Activated T-helper 1 cell treated with Interleukin-2 at 50 U/mL for 16 hours (primary cell): ENCODE data around the gene FAM83C.

Experiments
- DNase-seq: peaks from one replicate; pipeline ENCODE4 v3.0.0-alpha.2; 2020; ENCODE audit warnings: low read depth

The FAM83C gene

GRCh38 chr20:35298264-35298663 lies 6.0 kb upstream of the FAM83C start:
- DNase-seq = no peak

GRCh38 chr20:35297740-35298139 lies 5.5 kb upstream of the FAM83C start:
- no peak for DNase-seq

GRCh38 chr20:35297155-35297554 lies 4.9 kb upstream of the FAM83C start:
- no peak for DNase-seq

GRCh38 chr20:35296101-35296554 lies 3.9 kb upstream of the FAM83C start:
- no peak for DNase-seq

GRCh38 chr20:35295674-35296073 lies 3.4 kb upstream of the FAM83C start:
- no peak for DNase-seq

DNA sequence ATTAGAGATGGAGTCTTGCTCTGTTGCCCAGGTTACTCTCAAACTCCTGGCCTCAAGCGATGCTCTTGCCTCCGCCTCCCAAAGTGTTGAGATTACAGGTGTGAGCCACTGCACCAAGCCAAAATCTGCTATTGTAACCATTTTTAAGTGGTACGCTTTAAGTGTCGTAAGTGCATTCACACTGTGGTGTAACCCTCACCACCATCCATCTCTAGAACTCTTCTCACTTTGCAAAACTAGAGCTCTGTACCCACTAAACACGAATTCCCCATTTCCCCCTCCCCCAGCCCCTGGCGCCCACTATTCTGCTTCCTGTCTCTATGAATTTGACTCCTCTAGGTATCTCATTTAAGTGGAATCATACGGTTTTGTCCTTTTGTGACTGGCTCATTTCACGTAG lies 2.8 kb upstream of the FAM83C start:
- no peak for DNase-seq

GRCh38 chr20:35294293-35294685 lies 2.1 kb upstream of the FAM83C start:
- no peak for DNase-seq

DNA sequence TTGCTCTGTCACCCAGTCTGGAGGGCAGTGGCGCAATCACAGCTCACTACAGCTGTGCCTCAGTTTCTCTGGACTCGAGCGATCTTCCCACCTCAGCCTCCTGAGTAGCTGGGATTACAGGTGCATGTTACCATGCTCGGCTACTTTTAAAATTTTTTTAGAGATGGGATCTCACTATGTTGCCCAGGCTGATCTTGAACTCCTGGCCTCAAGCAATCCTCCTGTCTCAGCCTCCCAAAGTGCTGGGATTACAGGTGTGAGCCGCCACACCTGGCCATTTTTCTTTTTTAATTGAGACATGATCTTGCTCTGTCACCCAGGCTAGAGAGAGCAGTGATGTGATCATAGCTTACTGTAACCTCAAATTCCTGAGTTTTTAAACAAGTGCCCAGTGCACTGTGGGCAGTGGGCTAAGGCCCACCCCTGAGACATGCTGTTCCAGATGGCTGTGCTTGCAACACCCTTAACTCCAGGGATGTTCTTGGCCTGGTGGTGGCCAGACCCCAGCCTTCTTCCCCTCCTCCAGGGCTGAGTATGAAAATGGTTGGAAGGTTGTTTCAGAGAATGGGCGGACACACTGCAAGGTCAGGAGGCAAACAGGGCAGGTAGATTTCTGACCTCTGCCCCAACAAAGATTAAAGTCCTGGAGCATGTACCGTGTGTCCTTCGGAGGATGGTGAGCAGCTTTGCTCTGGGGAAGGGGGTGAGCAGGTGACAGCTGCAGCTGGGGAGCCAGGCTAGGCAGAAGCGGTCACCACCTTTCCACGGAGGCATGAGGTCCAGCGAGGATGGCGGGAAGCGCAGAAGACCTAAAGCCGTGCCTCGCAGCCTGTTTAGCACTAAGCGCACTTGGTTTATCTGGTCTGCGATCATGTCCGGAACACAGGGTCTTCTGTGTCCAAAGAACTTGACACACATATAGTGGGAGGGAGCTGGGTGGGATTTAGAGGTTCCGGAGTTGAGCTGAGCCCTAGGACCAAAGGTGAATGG lies 1.4 kb upstream of the FAM83C start:
- DNase-seq = no peak

DNA sequence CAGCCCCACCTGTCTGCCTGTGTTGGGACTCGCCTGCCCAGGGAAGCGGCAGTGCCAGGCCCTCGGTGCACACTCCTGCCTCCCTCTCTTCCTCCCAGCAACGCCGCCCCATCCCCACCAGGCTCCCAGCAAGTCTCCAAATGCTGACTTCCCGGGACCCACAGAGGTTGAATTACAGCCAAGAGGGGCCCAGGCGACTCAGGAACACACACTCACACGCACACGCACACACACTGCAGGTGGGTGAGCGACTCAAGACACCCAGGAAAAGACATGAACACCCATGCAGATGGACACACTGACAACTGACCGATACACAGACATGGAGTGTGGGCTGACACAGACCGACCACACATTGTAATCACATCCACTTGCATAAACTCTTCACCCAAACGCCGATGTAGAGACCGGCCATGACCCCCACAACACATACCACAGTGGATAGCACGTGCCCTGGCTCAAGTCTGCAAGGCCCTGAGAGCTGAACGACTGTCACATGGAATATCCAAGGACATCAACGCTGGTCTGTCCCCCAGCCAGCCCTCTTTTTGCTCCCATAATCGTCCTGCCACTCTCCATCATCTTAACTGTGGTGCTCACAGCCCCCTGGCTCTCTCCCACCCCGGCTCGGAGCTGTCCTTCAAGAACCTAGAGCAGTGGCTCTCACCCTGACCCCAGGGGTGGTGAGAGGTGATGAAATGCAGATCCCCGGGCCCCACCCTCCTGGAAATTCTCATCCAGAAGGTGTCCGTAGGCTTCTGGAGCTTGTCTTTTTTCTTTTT lies 470 bp upstream of the FAM83C start:
- no peak for DNase-seq

DNA sequence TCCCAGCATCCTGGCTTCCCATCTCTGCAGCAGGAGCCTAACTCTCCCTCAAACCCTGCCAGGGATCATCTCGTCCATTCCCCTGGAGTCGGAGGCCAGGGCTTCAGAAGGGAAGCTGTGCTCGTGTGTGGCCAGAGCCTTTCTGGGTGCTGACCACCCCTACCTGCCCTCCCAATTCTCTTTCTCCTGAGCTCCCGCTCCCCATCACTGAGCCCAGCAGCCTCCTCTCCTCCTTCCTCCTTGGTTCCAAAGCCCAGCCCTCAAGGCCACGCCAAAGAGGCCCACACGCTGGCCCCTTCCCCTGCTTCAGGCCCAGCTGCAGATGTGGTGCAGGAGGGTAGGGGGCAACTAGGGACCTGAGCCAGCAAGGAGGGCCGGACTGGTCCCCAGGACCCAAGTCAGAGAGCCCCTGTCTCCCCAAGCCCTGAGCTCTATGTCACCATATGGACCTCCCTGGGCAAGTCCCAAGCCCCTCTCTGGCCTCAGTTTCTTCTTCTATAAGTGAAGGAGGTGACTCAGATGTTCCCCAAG lies 1.3 kb downstream of the FAM83C start:
- no peak for DNase-seq

DNA sequence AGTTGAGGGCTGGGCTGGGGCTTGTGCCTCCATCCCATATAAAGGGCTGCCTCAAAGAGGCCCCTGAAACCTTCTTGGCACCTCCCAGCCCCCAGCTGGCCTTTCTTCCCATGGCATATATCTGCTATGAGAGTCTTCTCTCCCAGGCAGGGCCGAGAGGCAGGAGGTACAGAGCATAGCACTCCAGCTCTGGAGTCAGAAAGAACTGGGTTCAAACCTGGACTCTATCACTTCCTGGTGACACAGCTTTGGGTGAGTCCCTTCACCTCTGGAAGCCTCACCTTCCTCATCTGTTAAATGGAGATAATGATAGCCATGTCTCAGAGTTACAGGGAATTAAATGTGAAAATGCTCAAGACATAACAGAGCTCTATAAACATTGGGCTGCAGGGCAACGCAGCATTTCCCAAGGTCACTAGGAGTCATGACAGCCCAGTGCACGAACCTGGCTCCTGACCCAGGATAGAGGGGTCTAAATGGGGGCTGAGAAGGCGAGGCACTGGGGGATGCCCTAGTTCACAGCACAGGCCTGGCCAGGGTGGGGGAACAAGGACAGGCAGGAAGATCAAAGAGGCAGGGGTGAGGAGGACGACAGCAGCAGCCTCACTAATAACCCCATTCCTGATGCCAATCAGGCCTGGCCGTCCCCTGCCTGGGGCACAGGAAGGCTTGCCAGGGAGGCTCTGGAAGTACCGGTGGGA lies 1.9 kb downstream of the FAM83C start:
- DNase-seq = no peak

- no peak for DNase-seq
Observed at GRCh38 chr20:35288325-35289060, 3.7 kb downstream of the FAM83C start.

- DNase-seq = no peak
Observed at GRCh38 chr20:35287509-35288324, 4.5 kb downstream of the FAM83C start.

- DNase-seq = no peak
Observed at GRCh38 chr20:35286899-35287508, 5.2 kb downstream of the FAM83C start.

GRCh38 chr20:35286077-35286898 lies 5.9 kb downstream of the FAM83C start:
- no peak for DNase-seq

GRCh38 chr20:35285806-35286076 lies 6.5 kb downstream of the FAM83C start:
- no peak for DNase-seq

DNA sequence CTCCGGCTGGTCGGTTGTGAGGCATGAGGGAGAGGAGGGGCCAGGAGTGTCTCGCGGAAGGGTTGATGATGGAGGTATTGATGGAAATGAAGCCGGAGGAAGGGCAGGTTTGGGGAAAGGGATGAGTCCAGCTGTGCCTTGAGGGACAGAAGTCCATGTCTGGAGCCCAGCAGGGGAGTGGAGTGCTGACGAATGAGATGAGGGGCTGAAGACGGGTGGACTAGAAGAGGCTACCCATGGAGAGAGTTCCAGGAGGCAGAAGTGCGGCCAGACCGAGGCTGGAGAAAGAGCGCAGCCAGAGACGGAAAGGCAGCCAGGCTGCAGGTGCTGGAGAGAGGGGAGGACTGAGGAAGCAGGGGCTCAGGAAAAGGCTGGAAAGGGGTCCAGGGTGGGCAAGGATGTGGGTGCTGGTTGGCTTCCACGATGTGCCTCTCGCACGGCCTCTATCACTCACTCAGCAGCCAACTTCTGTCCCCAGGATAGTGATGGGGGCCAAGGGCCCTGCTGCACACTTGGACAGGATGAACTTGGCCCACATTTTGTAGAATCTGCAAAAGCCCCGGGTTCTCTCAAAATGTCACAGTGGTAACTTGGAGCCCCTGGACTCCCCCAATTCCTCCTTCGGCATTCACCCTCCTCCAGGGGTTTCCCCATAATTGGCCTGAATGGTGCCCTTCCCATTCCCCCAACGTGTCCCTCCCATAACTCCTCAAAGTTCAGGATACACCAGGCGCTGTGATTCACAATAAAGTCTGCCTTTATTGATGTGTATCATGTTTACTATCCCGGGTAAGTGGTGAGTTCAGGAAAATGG lies 7.0 kb downstream of the FAM83C start:
- no peak for DNase-seq

- peak; percentile 53 for DNase-seq
Observed at GRCh38 chr20:35284267-35284991, 7.8 kb downstream of the FAM83C start, which contains the start of gene EIF6. EIF6 (minus strand) TSS chr20:35284772; CDS start chr20:35284487, 285 bp downstream.
